ENCODE data around the gene NGDN.

NGDN gene

DNA sequence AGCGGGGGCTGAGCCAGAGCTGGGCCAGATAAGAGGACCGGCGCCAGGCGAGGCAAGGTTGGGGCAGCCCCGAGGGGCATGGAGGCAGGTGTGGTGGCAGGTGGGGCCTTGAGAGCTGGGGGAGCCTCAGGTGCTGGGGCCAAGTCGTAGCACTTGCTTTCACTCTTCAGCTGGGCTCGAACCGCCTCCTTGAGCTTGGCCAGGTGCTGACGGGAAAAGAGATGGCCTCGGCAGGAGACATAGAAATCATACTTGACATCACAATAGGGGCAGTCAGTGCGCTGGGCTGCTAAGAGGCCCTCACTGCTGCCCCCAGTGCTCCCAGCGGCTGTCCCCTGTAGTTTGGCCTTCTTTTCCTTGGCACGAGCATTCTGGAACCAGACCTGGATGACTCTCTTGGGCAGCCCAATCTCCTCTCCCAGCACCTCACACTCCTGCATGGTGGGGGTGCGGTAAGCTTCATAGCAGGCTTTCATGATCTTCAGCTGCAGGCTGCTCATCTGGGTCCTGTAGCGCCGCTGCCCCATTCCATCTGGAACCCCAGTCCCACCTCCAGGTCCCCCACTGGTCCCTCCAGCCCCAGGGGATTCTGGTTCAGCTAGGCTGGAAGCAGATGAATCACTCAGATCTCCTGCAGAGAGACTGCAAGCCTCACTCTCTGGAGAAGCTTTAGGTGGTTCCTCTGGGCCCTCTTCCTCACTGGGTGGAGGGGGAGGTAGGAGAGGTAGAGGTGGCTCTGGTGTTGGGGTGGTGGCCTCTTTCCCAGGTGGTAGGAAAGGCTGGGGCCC, 53.9 kb downstream of the NGDN start:
- DNase-seq = no peak

DNA sequence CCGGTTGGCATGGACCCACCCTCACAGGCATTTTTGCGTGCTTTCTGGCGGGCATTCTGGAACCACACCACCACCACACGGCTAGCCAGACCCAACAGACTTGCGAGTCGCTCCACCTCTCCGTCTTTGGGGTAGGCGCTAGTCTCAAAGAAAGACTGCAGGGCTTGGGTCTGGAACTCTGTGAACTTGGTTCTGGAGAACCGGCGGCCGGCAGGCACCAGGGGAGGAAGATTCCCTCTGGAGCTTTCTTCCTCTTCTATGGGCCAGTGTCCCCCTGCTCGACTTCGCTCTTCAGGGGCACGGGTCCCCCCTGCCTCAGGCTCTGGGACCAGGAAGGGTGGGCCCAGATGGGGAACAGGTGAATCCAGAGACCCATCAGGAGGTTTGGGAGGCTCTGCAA, 55.5 kb downstream of the NGDN start:
- no peak for DNase-seq

GRCh38 chr14:23525611-23526010, 56.1 kb downstream of the NGDN start:
- no peak for DNase-seq
